ENCODE data around the gene AIF1. TPM values are rescaled to one million over a fixed set of nuclear protein-coding genes. Genes with fewer than 3 reads are reported as not detected.
A peak's percentile ranks its signal among the peaks of the same experiment; 100 is the strongest.

Gene AIF1
- polyA plus RNA-seq, 1 experiment: not detected

GRCh38 chr6:31615748-31616147 lies 714 bp downstream of the AIF1 start:
- DNase-seq (ENCODE audit: low read depth): no peak
- ChIA-PET CTCF (interaction anchor here (0.7 to 2.2 kb wide), 3 partner anchors 17 to 34 kb away, joined by 3 to 11 read pairs (median 5); no protein-coding TSS in a partner anchor), POLR2A (no interaction called here)
- no peak for TF ChIP-seq CTCF (IDR thresholded peaks at IDR 0.05; ENCODE audit: insufficient read depth, low read depth, low read length)
- H3K36me3 ChIP-seq (ENCODE audit: control insufficient read depth, insufficient read depth, low read length): no peaks in the 10 kb centered on the region
- H3K4me3 ChIP-seq (ENCODE audit: low read depth, low read length): no peak overlapping the region
- H3K27me3 ChIP-seq (ENCODE audit: control insufficient read depth, insufficient read depth, low read length): no peaks in the 10 kb centered on the region

GRCh38 chr6:31617010-31617409 lies 2.0 kb downstream of the AIF1 start:
- ChIA-PET POLR2A (interaction anchor here (0.6 kb wide), 1 partner anchor 15 kb away, joined by 4 read pairs; no protein-coding TSS in a partner anchor), CTCF (interaction anchor here (1.1 to 2.2 kb wide), 3 partner anchors 10 to 36 kb away, joined by 4 to 11 read pairs (median 4); no protein-coding TSS in a partner anchor)
- DNase-seq (ENCODE audit: low read depth): no peak
- Histone ChIP-seq H3K4me3 (ENCODE audit: low read depth, low read length) (no peak overlapping the region), H3K36me3 (ENCODE audit: control insufficient read depth, insufficient read depth, low read length) (no peaks in the 10 kb centered on the region), H3K27me3 (ENCODE audit: control insufficient read depth, insufficient read depth, low read length) (no peaks in the 10 kb centered on the region)
- TF ChIP-seq CTCF (IDR thresholded peaks at IDR 0.05; ENCODE audit: insufficient read depth, low read depth, low read length): no peak

- H3K4me3 ChIP-seq (ENCODE audit: low read depth, low read length): peak overlapping the region; percentile 64
- DNase-seq (ENCODE audit: low read depth): peak; percentile 97
- no peaks in the 10 kb centered on the region for H3K27me3 ChIP-seq (ENCODE audit: control insufficient read depth, insufficient read depth, low read length)
- no peak for TF ChIP-seq CTCF (IDR thresholded peaks at IDR 0.05; ENCODE audit: insufficient read depth, low read depth, low read length)
- CTCF ChIA-PET: interaction anchor here (3.6 kb wide), 1 partner anchor 22 kb away, joined by 18 read pairs; no protein-coding TSS in a partner anchor
- peaks cover 10% of the 10 kb centered on the region for H3K36me3 ChIP-seq (ENCODE audit: control insufficient read depth, insufficient read depth, low read length)
- POLR2A ChIA-PET: no interaction called here
Observed at GRCh38 chr6:31619805-31620585, 5.0 kb downstream of the AIF1 start.

GRCh38 chr6:31620586-31621319 lies 5.7 kb downstream of the AIF1 start, which contains the start of gene PRRC2A:
Gene PRRC2A, plus strand, starts transcription at chr6:31620715. Its CDS starts 2,075 bp downstream, at chr6:31622790.
- DNase-seq (ENCODE audit: low read depth): no peak
- TF ChIP-seq CTCF (IDR thresholded peaks at IDR 0.05; ENCODE audit: insufficient read depth, low read depth, low read length): no peak
- H3K4me3 ChIP-seq (ENCODE audit: low read depth, low read length): peak within 1 kb of the TSS; percentile 67
- no peaks in the 10 kb centered on the region for H3K27me3 ChIP-seq (ENCODE audit: control insufficient read depth, insufficient read depth, low read length)
- ChIA-PET CTCF (interaction anchor here (3.6 kb wide), 1 partner anchor 22 kb away, joined by 18 read pairs; no protein-coding TSS in a partner anchor), POLR2A (no interaction called here)
- H3K36me3 ChIP-seq (ENCODE audit: control insufficient read depth, insufficient read depth, low read length): peaks cover 18% of the 10 kb centered on the region
